H1 (cell line): ENCODE results near the gene RNPEPL1.

Source experiments
- EZH2 ChIP-seq: fragments of 200-600 bp; sonication (generic); IDR thresholded peaks from 2 replicates; pipeline ENCODE4 v1.7.1; 2012; ENCODE audit warnings: low read depth, mild to moderate bottlenecking, moderate library complexity, low read length, inconsistent platforms; ENCODE audit not compliant: severe bottlenecking
- PHF8 ChIP-seq: fragments of 200-600 bp; sonication (generic); conservative IDR thresholded peaks from 2 replicates; pipeline ENCODE4 v1.7.1; 2012; ENCODE audit warnings: low read depth, mild to moderate bottlenecking, inconsistent platforms, low read length, moderate library complexity
- POLR2A ChIP-seq, 2 experiments: IDR thresholded peaks; 1 replicate in 1 of 2; 2 replicates in 1 of 2; pipeline ENCODE4 v1.6.1; 2011; ENCODE audit warnings: low read depth in 2 of 2, low read length in 2 of 2, mild to moderate bottlenecking in 2 of 2; ENCODE audit errors: control extremely low read depth in 1 of 2
- SRF ChIP-seq: IDR thresholded peaks from 2 replicates; pipeline ENCODE4 v1.6.1; 2011; ENCODE audit warnings: mild to moderate bottlenecking, low read depth, low read length, moderate library complexity
- TCF12 ChIP-seq: IDR thresholded peaks from 2 replicates; pipeline ENCODE4 v1.6.1; 2011; ENCODE audit warnings: low read depth, mild to moderate bottlenecking, low read length
- TEAD4 ChIP-seq: IDR thresholded peaks from 2 replicates; pipeline ENCODE4 v1.6.1; 2012; ENCODE audit warnings: low read depth, low read length, inconsistent platforms, mixed read lengths
- TF ChIP-seq, protein P1 (sequence below), 3 experiments: IDR thresholded peaks; 1 replicate in 2 of 3; 2 replicates in 1 of 3; pipeline versions ENCODE4 v1.5.1 to v1.6.1; 2011; ENCODE audit warnings: low read length in 3 of 3, mild to moderate bottlenecking in 3 of 3, inconsistent platforms in 2 of 3, low read depth in 1 of 3, moderate library complexity in 1 of 3; ENCODE audit not compliant: insufficient read depth in 1 of 3; ENCODE audit errors: control extremely low read depth in 1 of 3

DNA sequence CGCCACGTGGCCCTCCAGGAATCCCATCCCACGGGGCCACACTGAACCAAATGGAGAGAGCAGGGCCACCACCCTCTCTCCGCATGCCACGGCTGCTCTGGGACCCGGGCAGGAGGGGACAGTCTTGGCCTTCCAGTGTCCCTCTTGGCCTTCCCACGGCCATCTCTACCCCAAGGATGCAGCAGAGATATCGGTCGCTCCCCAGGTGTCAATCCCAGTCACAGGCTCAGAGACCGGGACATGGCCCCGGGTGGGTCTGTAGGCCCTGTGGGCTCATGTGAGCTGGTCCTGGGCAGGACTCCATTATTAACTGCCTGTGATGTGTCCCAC lies 33.5 kb downstream of the RNPEPL1 start:
- TF ChIP-seq POLR2A (IDR thresholded peaks at IDR 0.05; ENCODE audit: control extremely low read depth in 1 of 2, low read depth in 2 of 2, low read length in 2 of 2) (no peak), TEAD4 (no peak), EZH2 (no peak), SRF (no peak), PHF8 (no peak), TCF12 (no peak)
- TF ChIP-seq, protein P1, sequence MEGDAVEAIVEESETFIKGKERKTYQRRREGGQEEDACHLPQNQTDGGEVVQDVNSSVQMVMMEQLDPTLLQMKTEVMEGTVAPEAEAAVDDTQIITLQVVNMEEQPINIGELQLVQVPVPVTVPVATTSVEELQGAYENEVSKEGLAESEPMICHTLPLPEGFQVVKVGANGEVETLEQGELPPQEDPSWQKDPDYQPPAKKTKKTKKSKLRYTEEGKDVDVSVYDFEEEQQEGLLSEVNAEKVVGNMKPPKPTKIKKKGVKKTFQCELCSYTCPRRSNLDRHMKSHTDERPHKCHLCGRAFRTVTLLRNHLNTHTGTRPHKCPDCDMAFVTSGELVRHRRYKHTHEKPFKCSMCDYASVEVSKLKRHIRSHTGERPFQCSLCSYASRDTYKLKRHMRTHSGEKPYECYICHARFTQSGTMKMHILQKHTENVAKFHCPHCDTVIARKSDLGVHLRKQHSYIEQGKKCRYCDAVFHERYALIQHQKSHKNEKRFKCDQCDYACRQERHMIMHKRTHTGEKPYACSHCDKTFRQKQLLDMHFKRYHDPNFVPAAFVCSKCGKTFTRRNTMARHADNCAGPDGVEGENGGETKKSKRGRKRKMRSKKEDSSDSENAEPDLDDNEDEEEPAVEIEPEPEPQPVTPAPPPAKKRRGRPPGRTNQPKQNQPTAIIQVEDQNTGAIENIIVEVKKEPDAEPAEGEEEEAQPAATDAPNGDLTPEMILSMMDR (IDR thresholded peaks at IDR 0.05; ENCODE audit: control extremely low read depth in 1 of 3, insufficient read depth in 1 of 3, low read depth in 1 of 3, low read length in 3 of 3) = no peak
